ENCODE results near the gene MFSD6. TPM values are rescaled to one million over a fixed set of nuclear protein-coding genes. Genes with fewer than 3 reads are reported as not detected.

Gene MFSD6
- total RNA-seq, 1 donor from 2014 or later = 52.4 TPM

DNA sequence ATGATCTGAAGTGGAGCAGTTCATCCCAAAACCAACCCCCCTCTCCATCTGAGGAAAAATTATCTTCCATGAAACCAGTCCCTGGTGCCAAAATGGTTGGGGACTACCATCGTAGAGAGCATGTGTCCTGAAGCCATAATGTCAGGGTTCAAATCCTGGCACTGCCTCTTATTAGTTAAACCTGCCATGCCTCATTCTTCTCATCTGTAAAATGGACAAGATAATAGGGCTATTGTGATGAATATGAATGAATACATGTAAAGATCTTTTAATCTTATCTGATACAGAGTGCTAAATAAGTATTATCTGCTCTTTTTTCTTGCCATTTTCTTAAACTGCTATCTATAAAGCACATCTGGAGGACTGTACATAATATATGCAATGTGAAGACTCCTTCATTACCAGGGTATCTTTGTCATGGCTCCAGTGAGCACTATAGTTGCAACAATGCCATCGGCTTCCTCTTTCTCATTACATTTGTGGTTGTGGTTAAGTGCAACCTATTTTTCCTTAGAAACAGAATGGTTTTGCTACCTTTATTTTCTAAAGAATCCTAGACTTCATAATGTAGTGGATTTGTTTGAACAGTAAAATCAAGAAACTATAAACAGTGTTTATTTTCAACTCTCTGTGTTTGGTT, 27.0 kb downstream of the MFSD6 start:
- TF ChIP-seq, protein P1, sequence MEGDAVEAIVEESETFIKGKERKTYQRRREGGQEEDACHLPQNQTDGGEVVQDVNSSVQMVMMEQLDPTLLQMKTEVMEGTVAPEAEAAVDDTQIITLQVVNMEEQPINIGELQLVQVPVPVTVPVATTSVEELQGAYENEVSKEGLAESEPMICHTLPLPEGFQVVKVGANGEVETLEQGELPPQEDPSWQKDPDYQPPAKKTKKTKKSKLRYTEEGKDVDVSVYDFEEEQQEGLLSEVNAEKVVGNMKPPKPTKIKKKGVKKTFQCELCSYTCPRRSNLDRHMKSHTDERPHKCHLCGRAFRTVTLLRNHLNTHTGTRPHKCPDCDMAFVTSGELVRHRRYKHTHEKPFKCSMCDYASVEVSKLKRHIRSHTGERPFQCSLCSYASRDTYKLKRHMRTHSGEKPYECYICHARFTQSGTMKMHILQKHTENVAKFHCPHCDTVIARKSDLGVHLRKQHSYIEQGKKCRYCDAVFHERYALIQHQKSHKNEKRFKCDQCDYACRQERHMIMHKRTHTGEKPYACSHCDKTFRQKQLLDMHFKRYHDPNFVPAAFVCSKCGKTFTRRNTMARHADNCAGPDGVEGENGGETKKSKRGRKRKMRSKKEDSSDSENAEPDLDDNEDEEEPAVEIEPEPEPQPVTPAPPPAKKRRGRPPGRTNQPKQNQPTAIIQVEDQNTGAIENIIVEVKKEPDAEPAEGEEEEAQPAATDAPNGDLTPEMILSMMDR (IDR thresholded peaks at IDR 0.05; ENCODE audit: insufficient read depth, low read length, poor library complexity, severe bottlenecking) = no peak

DNA sequence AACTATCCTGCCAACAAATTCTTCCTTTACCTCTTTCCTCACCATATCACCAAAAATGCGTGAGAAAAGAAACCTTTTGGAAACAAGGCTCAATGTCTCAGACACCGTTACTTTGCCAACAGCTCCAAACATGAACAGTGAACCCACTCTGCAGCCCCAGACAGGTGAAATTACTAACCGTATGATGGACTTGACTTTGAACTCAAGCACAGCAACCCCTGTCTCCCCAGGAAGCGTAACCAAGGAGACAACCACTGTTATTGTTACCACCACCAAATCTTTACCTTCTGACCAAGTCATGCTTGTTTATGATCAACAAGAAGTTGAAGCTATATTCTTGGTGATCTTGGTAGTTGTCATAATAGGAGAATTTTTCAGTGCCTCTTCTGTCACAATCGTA, 28.4 kb downstream of the MFSD6 start:
- H3K4me3 ChIP-seq (ENCODE audit: low read depth, low read length) = no peak overlapping the region
- no peaks in the 10 kb centered on the region for H3K27me3 ChIP-seq (ENCODE audit: control insufficient read depth, insufficient read depth, low read length)
- TF ChIP-seq, protein P1 (IDR thresholded peaks at IDR 0.05; ENCODE audit: insufficient read depth, low read length, poor library complexity, severe bottlenecking) = no peak
- no peak for DNase-seq (ENCODE audit: low read depth)
- no peaks in the 10 kb centered on the region for H3K36me3 ChIP-seq (ENCODE audit: control insufficient read depth, insufficient read depth, low read length)

More for the DNA sequence above, 27.0 kb downstream of the MFSD6 start:
- Histone ChIP-seq H3K36me3 (ENCODE audit: control insufficient read depth, insufficient read depth, low read length) (no peaks in the 10 kb centered on the region), H3K4me3 (ENCODE audit: low read depth, low read length) (no peak overlapping the region), H3K27me3 (ENCODE audit: control insufficient read depth, insufficient read depth, low read length) (no peaks in the 10 kb centered on the region)
- no peak for DNase-seq (ENCODE audit: low read depth)

DNA sequence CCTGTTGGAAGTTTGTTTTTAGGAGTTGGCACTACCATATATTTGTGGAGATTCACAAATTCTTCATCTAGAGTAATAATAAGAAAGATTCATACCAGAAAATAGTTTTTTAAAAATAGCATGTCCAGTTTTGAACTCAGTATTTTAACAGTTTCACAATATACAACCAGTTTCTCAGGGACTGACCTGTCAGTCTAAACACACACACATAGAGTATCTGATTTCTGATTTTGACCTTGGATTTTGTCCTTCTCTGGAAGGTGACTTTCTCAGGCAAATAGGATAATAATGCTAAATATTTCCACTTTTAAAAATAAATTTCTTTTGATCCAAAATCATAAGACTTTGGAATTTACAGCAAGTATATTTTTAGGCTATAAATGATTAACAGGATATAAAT, 32.0 kb downstream of the MFSD6 start:
- TF ChIP-seq, protein P1 (IDR thresholded peaks at IDR 0.05; ENCODE audit: insufficient read depth, low read length, poor library complexity, severe bottlenecking) = no peak
- H3K27me3 ChIP-seq (ENCODE audit: control insufficient read depth, insufficient read depth, low read length) = no peaks in the 10 kb centered on the region
- no peaks in the 10 kb centered on the region for H3K36me3 ChIP-seq (ENCODE audit: control insufficient read depth, insufficient read depth, low read length)
- DNase-seq (ENCODE audit: low read depth) = no peak
- H3K4me3 ChIP-seq (ENCODE audit: low read depth, low read length) = no peak overlapping the region

DNA sequence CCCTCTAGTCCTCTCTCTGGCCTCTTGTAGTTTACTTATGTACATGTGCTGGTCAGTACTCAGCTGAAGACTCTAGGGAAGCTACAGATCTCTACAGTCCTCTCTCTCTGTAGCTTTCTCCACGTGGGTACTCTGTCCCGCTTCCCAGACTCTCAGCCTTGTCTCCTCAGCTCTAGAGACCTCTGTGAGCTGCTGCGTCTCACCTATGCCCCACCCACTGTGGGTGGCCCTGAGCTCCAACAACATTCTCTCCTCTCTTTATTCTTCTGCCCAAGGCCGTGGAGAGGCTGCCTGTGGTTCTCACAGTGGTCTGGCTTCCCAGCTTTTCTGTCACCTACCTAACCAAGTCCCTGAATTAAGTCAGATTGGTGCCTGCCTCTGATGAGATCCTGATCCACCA, 33.4 kb downstream of the MFSD6 start:
- TF ChIP-seq, protein P1 (IDR thresholded peaks at IDR 0.05; ENCODE audit: insufficient read depth, low read length, poor library complexity, severe bottlenecking) = no peak
- Histone ChIP-seq H3K4me3 (ENCODE audit: low read depth, low read length) (no peak overlapping the region), H3K36me3 (ENCODE audit: control insufficient read depth, insufficient read depth, low read length) (no peaks in the 10 kb centered on the region), H3K27me3 (ENCODE audit: control insufficient read depth, insufficient read depth, low read length) (no peaks in the 10 kb centered on the region)
- DNase-seq (ENCODE audit: low read depth) = no peak

DNA sequence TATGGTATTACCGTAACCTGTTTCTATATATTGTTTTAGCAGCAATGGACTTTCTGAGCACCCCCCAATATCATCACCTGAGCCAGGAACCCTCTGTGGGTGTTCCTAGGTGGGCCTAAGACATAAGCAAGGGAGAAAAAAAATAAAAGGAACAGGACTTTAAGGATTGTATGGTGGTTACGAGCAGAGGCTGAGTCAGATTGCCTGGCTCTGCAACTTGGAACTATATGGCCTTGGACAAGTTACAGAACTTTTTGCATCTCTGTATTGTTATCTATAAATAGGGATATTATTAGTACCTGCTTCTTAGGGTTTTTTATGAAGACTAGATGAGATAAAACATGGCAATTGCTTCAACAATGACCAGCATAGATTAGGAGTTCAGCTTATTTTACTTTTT, 34.9 kb downstream of the MFSD6 start:
- no peaks in the 10 kb centered on the region for H3K36me3 ChIP-seq (ENCODE audit: control insufficient read depth, insufficient read depth, low read length)
- TF ChIP-seq, protein P1 (IDR thresholded peaks at IDR 0.05; ENCODE audit: insufficient read depth, low read length, poor library complexity, severe bottlenecking) = no peak
- no peak overlapping the region for H3K4me3 ChIP-seq (ENCODE audit: low read depth, low read length)
- H3K27me3 ChIP-seq (ENCODE audit: control insufficient read depth, insufficient read depth, low read length) = no peaks in the 10 kb centered on the region
- DNase-seq (ENCODE audit: low read depth) = no peak

Data from kidney epithelial cell (primary cell).